ENCODE results near the gene PAM.
"Not testable (repeated sequence)": the region's sequence is repeated elsewhere in the genome, so short reads cannot be mapped to it uniquely, and the experiment has no call there.

PAM gene

GRCh38 chr5:102975457-102976182 lies 220.5 kb downstream of the PAM start:
- no peak for FAIRE-seq
- no peak for DNase-seq (ENCODE audit: insufficient read length, low spot score)

- no peak for FAIRE-seq
Observed at GRCh38 chr5:102981957-102982635, 227.0 kb downstream of the PAM start.

GRCh38 chr5:102986074-102986473 lies 231.0 kb downstream of the PAM start:
- no peak for FAIRE-seq

More at GRCh38 chr5:102981957-102982635, 227.0 kb downstream of the PAM start:
- no peak for DNase-seq (ENCODE audit: insufficient read length, low spot score)

GRCh38 chr5:102988459-102988858 lies 233.4 kb downstream of the PAM start:
- no peak for DNase-seq (ENCODE audit: insufficient read length, low spot score)
- FAIRE-seq, result no peak

More at GRCh38 chr5:102986074-102986473, 231.0 kb downstream of the PAM start:
- DNase-seq (ENCODE audit: insufficient read length, low spot score), result no peak

GRCh38 chr5:102991802-102992201 lies 236.7 kb downstream of the PAM start:
- FAIRE-seq (no peak), DNase-seq (ENCODE audit: insufficient read length, low spot score) (no peak)

GRCh38 chr5:102996011-102996575 lies 241.0 kb downstream of the PAM start:
- FAIRE-seq (no peak), DNase-seq (ENCODE audit: insufficient read length, low spot score) (no peak)

- no peak for FAIRE-seq
- DNase-seq (ENCODE audit: insufficient read length, low spot score), result no peak
Observed at GRCh38 chr5:102998224-102998623, 243.1 kb downstream of the PAM start.

- DNase-seq (ENCODE audit: insufficient read length, low spot score) (no peak), FAIRE-seq (no peak)
Observed at GRCh38 chr5:102999191-102999590, 244.1 kb downstream of the PAM start.

GRCh38 chr5:102999621-103000020 lies 244.5 kb downstream of the PAM start:
- DNase-seq (ENCODE audit: insufficient read length, low spot score); FAIRE-seq: not testable (repeated sequence)

GRCh38 chr5:103000089-103000488 lies 245.0 kb downstream of the PAM start:
- FAIRE-seq, result no peak
- DNase-seq (ENCODE audit: insufficient read length, low spot score), result no peak

GRCh38 chr5:103003872-103004271 lies 248.8 kb downstream of the PAM start:
- FAIRE-seq, result no peak
- DNase-seq (ENCODE audit: insufficient read length, low spot score), result no peak

GRCh38 chr5:103005276-103005675 lies 250.2 kb downstream of the PAM start:
- FAIRE-seq (no peak), DNase-seq (ENCODE audit: insufficient read length, low spot score) (no peak)

GRCh38 chr5:103006921-103007320 lies 251.8 kb downstream of the PAM start:
- DNase-seq (ENCODE audit: insufficient read length, low spot score), result no peak
- FAIRE-seq, result no peak

GRCh38 chr5:103010168-103010567 lies 255.1 kb downstream of the PAM start:
- FAIRE-seq (no peak), DNase-seq (ENCODE audit: insufficient read length, low spot score) (no peak)

GRCh38 chr5:103013933-103014552 lies 258.9 kb downstream of the PAM start:
- DNase-seq (ENCODE audit: insufficient read length, low spot score), result no peak
- no peak for FAIRE-seq

- DNase-seq (ENCODE audit: insufficient read length, low spot score), result no peak
- peak; percentile 23 for FAIRE-seq
Observed at GRCh38 chr5:103014983-103015382, 259.9 kb downstream of the PAM start.

GRCh38 chr5:103016167-103016566 lies 261.1 kb downstream of the PAM start:
- no peak for DNase-seq (ENCODE audit: insufficient read length, low spot score)
- FAIRE-seq, result no peak

GRCh38 chr5:103019804-103020203 lies 264.7 kb downstream of the PAM start:
- no peak for DNase-seq (ENCODE audit: insufficient read length, low spot score)
- no peak for FAIRE-seq

GRCh38 chr5:103021314-103021713 lies 266.2 kb downstream of the PAM start:
- no peak for DNase-seq (ENCODE audit: insufficient read length, low spot score)

GRCh38 chr5:103027267-103027666 lies 272.2 kb downstream of the PAM start:
- no peak for DNase-seq (ENCODE audit: insufficient read length, low spot score)
- FAIRE-seq, result no peak

More at GRCh38 chr5:103021314-103021713, 266.2 kb downstream of the PAM start:
- FAIRE-seq, result no peak

GRCh38 chr5:103031607-103032006 lies 276.5 kb downstream of the PAM start:
- DNase-seq (ENCODE audit: insufficient read length, low spot score) (peak; percentile 3), FAIRE-seq (no peak)
